Heart right ventricle (tissue), 16 donors: ENCODE results near the gene SZRD1. TPM values are rescaled to one million over a fixed set of nuclear protein-coding genes. Genes with fewer than 3 reads are reported as not detected.
"Not testable (repeated sequence)": the region's sequence is repeated elsewhere in the genome, so short reads cannot be mapped to it uniquely, and the experiment has no call there.

Source experiments
- ATAC-seq, 8 donors: fragments of 200-7000 bp; cut with Tn5 transposase; one replicate each; pipeline ENCODE4 v1.9.1; 2020; ENCODE audit warnings: mild to moderate bottlenecking in 8 of 8, moderate library complexity in 8 of 8, moderate number of reproducible peaks in 1 of 8
- DNase-seq, 2 donors: peaks; one replicate each; pipeline ENCODE4 v3.0.0-alpha.2; 2020
- H3K27ac ChIP-seq, 10 donors: fragments of 200-600 bp; sonication (generic) in 2 of 10; one replicate each; pipeline versions ENCODE4 v1.5.0 to v1.8.0; 2020 to 2022; ENCODE audit warnings: mild to moderate bottlenecking in 3 of 10
- H3K27me3 ChIP-seq, 7 donors: fragments of 200-600 bp; one replicate each; pipeline ENCODE4 v1.8.0; 2021 to 2022; ENCODE audit warnings: mild to moderate bottlenecking in 2 of 7
- H3K36me3 ChIP-seq, 9 donors: fragments of 200-600 bp; sonication (generic) in 1 of 9; one replicate each; pipeline versions ENCODE4 v1.5.0 to v1.8.0; 2020 to 2022; ENCODE audit warnings: mild to moderate bottlenecking in 2 of 9
- H3K4me1 ChIP-seq, 9 donors: fragments of 200-600 bp; sonication (generic) in 1 of 9; one replicate each; pipeline versions ENCODE4 v1.5.0 to v1.8.0; 2020 to 2022; ENCODE audit warnings: mild to moderate bottlenecking in 4 of 9
- H3K4me3 ChIP-seq, 10 donors: fragments of 200-600 bp; sonication (generic) in 2 of 10; one replicate each; pipeline versions ENCODE4 v1.5.0 to v1.8.0; 2020 to 2022; ENCODE audit warnings: mild to moderate bottlenecking in 7 of 10, moderate library complexity in 2 of 10
- H3K9me3 ChIP-seq, 11 donors: fragments of 200-600 bp in 10 of 11; sonication (generic) in 2 of 11; one replicate each; pipeline versions ENCODE4 v1.5.0 to v1.8.0; 2013 to 2022; ENCODE audit warnings: mild to moderate bottlenecking in 2 of 11, control low read depth in 1 of 11, moderate library complexity in 1 of 11
- CTCF ChIP-seq, 9 donors: fragments of 200-600 bp; sonication (generic) in 2 of 9; IDR thresholded peaks; one replicate each; pipeline versions ENCODE4 v1.5.0 to v1.8.0; 2021 to 2022; ENCODE audit warnings: antibody characterized with exemption in 9 of 9, mild to moderate bottlenecking in 5 of 9, moderate library complexity in 1 of 9
- WGBS, 2 donors: extraction: QIAGEN DNeasy Blood & Tissue Kit; methylation state at CpG; one replicate each; pipeline ENCODE4 v1.1.7; 2013; ENCODE audit warnings: inconsistent platforms in 1 of 2; 5-methylcytosine and 5-hydroxymethylcytosine counted together
- intact Hi-C, 10 donors: fragments of 100-400 bp; cut with DNase I; formaldehyde crosslinking; loops; one replicate each; pipeline versions ENCODE4 v1.11.1 to v1.14.2; 2022
- polyA plus RNA-seq, 2 donors: library from polyadenylated mRNA; stranded (reverse); fragments of 200-250 nt; gene quantifications; one replicate each; pipeline ENCODE4 v1.2.3, GENCODE V29; 2013
- total RNA-seq, 10 donors: library from RNA; stranded (reverse); fragmentation: NEBNext Ultra II Directional in 3 of 10; extraction: Animal tissue kit (Norgen Biotek cat#: 25700) in 3 of 10; gene quantifications; one replicate each; pipeline versions ENCODE4 v1.2.1 to v1.2.4, GENCODE V29; 2021 to 2023
- donor health status: Arrhythmogenic right ventricular cardiomyopathy.
- donor health status: ischemic (EF 13 %, LVEDD 7.1; RV severe dilation, severe dysfunction).
- donor health status: healthy with polysubstance abuse.
- donor health status: DM: no; HTN: yes; CAD: no.
- donor health status: DM: no; HTN: no; CAD: no.
- donor health status: ischemic (EF 25% LVEDD 6.9; RV normal size, moderate dysfunction).
- donor health status: ischemic (EF 25% LVEDD 5.7; RV mildly dilated, moderate dysfunction).
- donor health status: healthy.
- donor health status: DM: yes; HTN: yes; CAD: no.
- donor health status: Ischemic cardiomyopathy.
- donor health status: ischemic (EF 35%, LVEDD 5.7; RV mildly dilated, moderate dysfunction).
- donor health status: nonischemic (EF 11% LVEDD 7.7; RV severe dilation, severe dysfunction).
- donor health status: DM: yes; HTN: yes; CAD: no.
- donor health status: PGD.
- donor health status: ischemic (EF 29% LVEDD 5.4; RV normal size, mild dysfunction).
- donor health status: nonischemic (EF 23%, LVEDD 6.1; RV moderate dilation, normal function).

The SZRD1 gene
- total and polyA plus RNA-seq, 12 donors = 37.8 to 131 (median 102) TPM

DNA sequence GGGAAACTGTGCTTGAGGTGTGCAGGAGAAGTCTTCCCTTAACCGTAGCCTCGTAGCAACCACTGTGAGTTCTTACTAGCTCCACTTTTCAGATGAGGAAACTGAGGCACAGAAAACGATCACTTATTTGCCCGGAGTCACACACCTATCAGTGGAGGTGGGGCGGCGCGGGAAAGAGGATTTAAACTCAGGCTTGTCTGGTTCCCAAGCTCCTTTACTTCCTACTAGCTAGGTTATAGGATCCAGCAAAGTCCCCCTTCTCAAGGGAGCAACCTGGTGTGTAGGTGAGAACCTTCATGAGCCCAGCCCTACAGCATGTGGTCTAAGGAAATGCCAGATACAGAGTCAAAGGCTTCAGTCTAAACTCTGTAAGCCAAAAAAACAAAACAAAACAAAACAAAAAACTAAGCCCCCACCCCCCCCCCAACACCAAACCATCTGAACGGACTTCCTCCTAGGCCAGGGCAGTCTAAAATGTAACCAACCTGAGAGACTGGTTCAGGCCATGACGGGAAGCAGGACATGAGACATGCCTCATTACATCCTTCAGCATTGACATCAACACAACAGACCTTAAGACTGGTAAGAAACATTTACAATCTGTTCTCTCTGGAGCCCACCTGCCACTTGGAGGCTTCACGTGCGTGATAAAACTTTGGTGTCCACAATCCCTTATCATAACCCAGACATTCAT is 14.1 kb upstream of the SZRD1 start:
- intact Hi-C loops = loop anchor here in 6 of 10 donors (2.0 to 10.0 kb wide), 4 partner anchors 106 to 148 kb away; partner anchors contain the start of gene CPLANE2 (in 1 of the 6)
- H3K4me3 ChIP-seq = peak overlapping the region in 9 of 10 donors; percentile 73 to 99 (median 94)
- H3K36me3 ChIP-seq = no peaks in the 10 kb centered on the region
- no peaks in the 10 kb centered on the region for H3K27me3 ChIP-seq
- peaks cover 0 to 45% (median 37%) of the 10 kb centered on the region in 9 donors for H3K4me1 ChIP-seq
- H3K27ac ChIP-seq = peak overlapping the region; percentile 81 to 98 (median 96)
- TF ChIP-seq CTCF (IDR thresholded peaks at IDR 0.05) = no peak
- ATAC-seq = peak in 2 of 8 donors; percentile 1 to 3
- no peak for DNase-seq
- H3K9me3 ChIP-seq = no peaks in the 10 kb centered on the region
- WGBS, 2 donors = 56 to 60% methylated on average over 11 of the region's 11 CpGs

DNA sequence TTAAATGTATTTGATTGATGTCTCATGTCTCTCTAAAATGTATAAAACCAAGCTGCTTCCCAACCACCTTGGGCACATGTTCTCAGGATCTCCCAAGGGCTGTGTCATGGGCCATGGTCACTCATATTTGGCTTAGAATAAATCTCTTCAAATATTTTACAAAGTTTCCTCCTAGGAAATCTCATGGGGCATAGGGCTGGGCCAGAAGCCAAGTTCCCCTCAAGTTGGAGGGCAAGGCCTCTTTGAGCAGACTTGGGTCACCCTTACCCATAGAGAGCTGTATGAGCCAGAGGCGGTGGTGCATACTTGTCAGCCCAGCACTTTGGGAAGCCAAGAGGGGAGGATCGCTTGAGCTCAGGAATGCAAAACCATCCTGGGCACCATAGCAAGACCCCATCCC is 12.4 kb upstream of the SZRD1 start:
- TF ChIP-seq CTCF (IDR thresholded peaks at IDR 0.05) = no peak

GRCh38 chr1:16356867-16357266 is 10.2 kb upstream of the SZRD1 start:
- TF ChIP-seq CTCF (IDR thresholded peaks at IDR 0.05) = no peak
- DNase-seq (no peak), ATAC-seq (no peak)
- Histone ChIP-seq H3K9me3 (no peaks in the 10 kb centered on the region), H3K27ac (no peak overlapping the region), H3K4me3 (no peak overlapping the region), H3K27me3 (no peaks in the 10 kb centered on the region), H3K36me3 (no peaks in the 10 kb centered on the region), H3K4me1 (peaks cover 0 to 10% (median 5%) of the 10 kb centered on the region in 9 donors)
- 81 to 90% methylated on average over 3 of the region's 3 CpGs for WGBS, 2 donors
- intact Hi-C loops = loop anchor here in 1 of 10 donors (10.0 kb wide), 1 partner anchor 152 kb away; no protein-coding TSS in a partner anchor

More for the DNA sequence above, 12.4 kb upstream of the SZRD1 start:
- Histone ChIP-seq H3K36me3 (no peaks in the 10 kb centered on the region), H3K4me1 (peaks cover 0 to 29% (median 22%) of the 10 kb centered on the region in 9 donors), H3K27ac (no peak overlapping the region), H3K27me3 (no peaks in the 10 kb centered on the region), H3K9me3 (no peaks in the 10 kb centered on the region), H3K4me3 (no peak overlapping the region)
- DNase-seq (no peak), ATAC-seq (no peak)
- WGBS, 2 donors = 88 to 89% methylated on average over 2 of the region's 2 CpGs
- intact Hi-C loops = loop anchor here in 5 of 10 donors (5.0 to 10.0 kb wide), 3 partner anchors 107 to 150 kb away; no protein-coding TSS in a partner anchor

GRCh38 chr1:16365146-16365498 is 1.9 kb upstream of the SZRD1 start:
- WGBS, 2 donors = 76 to 78% methylated on average over 3 of the region's 3 CpGs
- intact Hi-C loops = loop anchor here (5.0 to 10.0 kb wide), 6 partner anchors 77 to 293 kb away; partner anchors contain the start of genes FAM131C (in 3 of the 10) and NECAP2 (in 2 of the 10)
- not testable (repeated sequence) for H3K9me3 ChIP-seq, DNase-seq, H3K36me3 ChIP-seq, ATAC-seq, H3K27me3 ChIP-seq, H3K4me3 ChIP-seq
- Histone ChIP-seq H3K4me1 (peaks cover 12 to 55% (median 23%) of the 10 kb centered on the region in 9 donors), H3K27ac (peak overlapping the region in 2 of 10 donors; percentile 16 to 31)
